H1 (cell line): ENCODE measurements around the gene CDC37. TPM values are rescaled to one million over a fixed set of nuclear protein-coding genes. Genes with fewer than 3 reads are reported as not detected.

Source experiments
- CTCF ChIA-PET: fragments of 300-600 bp; sonication (Branson Sonifier 250); formaldehyde crosslinking; loops from one replicate; lab custom pipeline; 2021; ENCODE audit not compliant: partially characterized antibody; lab: Charles Lee
- POLR2A ChIA-PET: fragments of 300-600 bp; sonication (Branson Sonifier 250); formaldehyde crosslinking; loops from one replicate; lab custom pipeline; 2021; ENCODE audit warnings: inconsistent platforms; ENCODE audit not compliant: partially characterized antibody; lab: Charles Lee
- DNase-seq, 2 experiments: peaks; one replicate each; pipeline versions ENCODE4 v3.0.0 to v3.0.0-alpha.2; 2010 to 2022; ENCODE audit warnings: low spot score in 2 of 2, low read depth in 1 of 2, mixed read lengths in 1 of 2
- FAIRE-seq: peaks from 2 replicates; lab custom pipeline; 2011; peaks lifted over from hg19 to GRCh38; lab: Jason Lieb, UNC
- H2AFZ ChIP-seq: 2 replicates; pipeline ENCODE4 v1.8.1; 2012; ENCODE audit warnings: low read length, inconsistent platforms
- H2AK5ac ChIP-seq: 2 replicates; pipeline ENCODE4 v1.6.1; 2013; ENCODE audit warnings: low read depth, low read length
- H2BK120ac ChIP-seq: replicated peaks from 2 replicates; pipeline ENCODE3; 2013; ENCODE audit warnings: low read depth, low read length, inconsistent platforms
- H2BK12ac ChIP-seq: 2 replicates; pipeline ENCODE4 v1.6.1; 2013; ENCODE audit warnings: low read depth, low read length
- H2BK15ac ChIP-seq: 2 replicates; pipeline ENCODE4 v1.6.1; 2013; ENCODE audit warnings: low read length
- H2BK20ac ChIP-seq: 2 replicates; pipeline ENCODE4 v1.6.1; 2013; ENCODE audit warnings: low read length
- H2BK5ac ChIP-seq: 2 replicates; pipeline ENCODE4 v1.6.1; 2013; ENCODE audit warnings: low read depth, low read length
- H3K14ac ChIP-seq: 2 replicates; pipeline ENCODE4 v1.6.1; 2013; ENCODE audit warnings: inconsistent platforms; ENCODE audit not compliant: insufficient read length
- H3K18ac ChIP-seq: 2 replicates; pipeline ENCODE4 v1.6.1; 2013; ENCODE audit warnings: low read length; ENCODE audit errors: extremely low read depth
- H3K23ac ChIP-seq: 2 replicates; pipeline ENCODE4 v1.6.1; 2013; ENCODE audit warnings: inconsistent platforms; ENCODE audit not compliant: insufficient read length
- H3K23me2 ChIP-seq: 2 replicates; pipeline ENCODE4 v1.6.1; 2013; ENCODE audit warnings: low read depth, low read length
- H3K27ac ChIP-seq: 2 replicates; pipeline ENCODE4 v1.6.1; 2011; ENCODE audit warnings: low read depth, low read length, inconsistent platforms
- H3K27me3 ChIP-seq, 4 experiments: replicated peaks in 1 of 4; 1 replicate in 1 of 4; 2 replicates in 3 of 4; pipeline versions ENCODE4 v1.6.1 to v1.8.1; 2011 to 2013; ENCODE audit warnings: low read length in 3 of 4, mild to moderate bottlenecking in 3 of 4, inconsistent platforms in 2 of 4, mixed read lengths in 2 of 4, moderate library complexity in 1 of 4; ENCODE audit not compliant: control insufficient read depth in 3 of 4, insufficient read depth in 3 of 4; ENCODE audit errors: extremely low read depth in 1 of 4
- H3K36me3 ChIP-seq, 4 experiments: 2 replicates each; pipeline versions ENCODE4 v1.6.1 to v1.8.1; 2011 to 2013; ENCODE audit warnings: mild to moderate bottlenecking in 4 of 4, low read length in 3 of 4, moderate library complexity in 2 of 4, control low read depth in 1 of 4, inconsistent platforms in 1 of 4; ENCODE audit not compliant: insufficient read depth in 4 of 4, control insufficient read depth in 2 of 4
- H3K4ac ChIP-seq: replicated peaks from 2 replicates; pipeline ENCODE3; 2013; ENCODE audit warnings: low read length, low read depth, mixed read lengths, inconsistent platforms; ENCODE audit not compliant: insufficient read length
- H3K4me1 ChIP-seq, 4 experiments: replicated peaks in 1 of 4; 1 replicate in 1 of 4; 2 replicates in 3 of 4; pipeline versions ENCODE4 v1.6.1 to v1.8.1; 2011 to 2013; ENCODE audit warnings: low read length in 3 of 4, inconsistent platforms in 2 of 4, mixed read lengths in 1 of 4; ENCODE audit not compliant: insufficient read depth in 4 of 4, control insufficient read depth in 3 of 4
- H3K4me2 ChIP-seq, 2 experiments: 2 replicates each; pipeline versions ENCODE4 v1.6.1 to v1.8.1; 2011 to 2013; ENCODE audit warnings: low read depth in 2 of 2, low read length in 2 of 2, control low read depth in 1 of 2, inconsistent platforms in 1 of 2, mild to moderate bottlenecking in 1 of 2; ENCODE audit not compliant: insufficient read depth in 1 of 2
- H3K4me3 ChIP-seq, 4 experiments: fragments of 200-600, 300-600 bp in 1 of 4; sonication (generic), shearing (Covaris generic), sonication (Bioruptor Twin) in 1 of 4; 2 replicates each; pipeline versions ENCODE4 v1.5.1 to v1.8.1; 2011 to 2016; ENCODE audit warnings: low read length in 4 of 4, low read depth in 3 of 4, control low read depth in 2 of 4, inconsistent platforms in 2 of 4, mild to moderate bottlenecking in 2 of 4, mixed read lengths in 1 of 4, moderate library complexity in 1 of 4; ENCODE audit not compliant: insufficient read depth in 2 of 4; ENCODE audit errors: extremely low read depth in 1 of 4
- H3K56ac ChIP-seq: replicated peaks from 2 replicates; pipeline ENCODE3; 2013; ENCODE audit warnings: low read depth, mild to moderate bottlenecking, mixed read lengths, low read length, inconsistent platforms; ENCODE audit not compliant: insufficient read length
- H3K79me1 ChIP-seq: 2 replicates; pipeline ENCODE4 v1.6.1; 2013; ENCODE audit warnings: low read depth, low read length, control low read depth
- H3K79me2 ChIP-seq, 2 experiments: 2 replicates each; pipeline versions ENCODE4 v1.6.1 to v1.8.1; 2012 to 2013; ENCODE audit warnings: low read length in 2 of 2, mild to moderate bottlenecking in 2 of 2, inconsistent platforms in 1 of 2; ENCODE audit not compliant: insufficient read depth in 2 of 2, control insufficient read depth in 1 of 2
- H3K9ac ChIP-seq, 4 experiments: replicated peaks in 1 of 4; 1 replicate in 1 of 4; 2 replicates in 3 of 4; pipeline versions ENCODE4 v1.6.1 to v1.8.1; 2011 to 2013; ENCODE audit warnings: low read depth in 3 of 4, low read length in 3 of 4, control low read depth in 2 of 4, mild to moderate bottlenecking in 2 of 4, moderate library complexity in 2 of 4, inconsistent platforms in 1 of 4; ENCODE audit errors: extremely low read depth in 1 of 4
- H3K9me3 ChIP-seq, 2 experiments: 2 replicates each; pipeline versions ENCODE4 v1.6.1 to v1.8.1; 2012 to 2013; ENCODE audit warnings: mild to moderate bottlenecking in 2 of 2, moderate library complexity in 2 of 2, control low read depth in 1 of 2, inconsistent platforms in 1 of 2, low read depth in 1 of 2, low read length in 1 of 2, mixed read lengths in 1 of 2; ENCODE audit not compliant: insufficient read depth in 2 of 2
- H4K20me1 ChIP-seq, 2 experiments: replicated peaks in 1 of 2; 2 replicates each; pipeline versions ENCODE3 to v1.8.1; 2011 to 2013; ENCODE audit warnings: inconsistent platforms in 2 of 2, low read length in 2 of 2, mild to moderate bottlenecking in 1 of 2; ENCODE audit not compliant: insufficient read depth in 2 of 2, control insufficient read depth in 1 of 2
- H4K5ac ChIP-seq: 2 replicates; pipeline ENCODE4 v1.6.1; 2013; ENCODE audit warnings: low read length, low read depth, mixed read lengths, inconsistent platforms; ENCODE audit not compliant: insufficient read length
- H4K8ac ChIP-seq: 2 replicates; pipeline ENCODE4 v1.8.0; 2013; ENCODE audit warnings: mild to moderate bottlenecking, moderate library complexity, low read length, inconsistent platforms; ENCODE audit not compliant: insufficient read depth; ENCODE audit errors: extremely low read depth
- H4K91ac ChIP-seq: replicated peaks from 2 replicates; pipeline ENCODE3; 2013; ENCODE audit warnings: low read length, mixed read lengths, inconsistent platforms; ENCODE audit not compliant: insufficient read length
- YY1 ChIP-seq: IDR thresholded peaks from 2 replicates; pipeline ENCODE4 v1.6.1; 2011; ENCODE audit warnings: low read depth, mild to moderate bottlenecking, low read length
- WGBS, 2 experiments: shearing (Covaris generic) in 1 of 2; methylation state at CpG; one replicate each; pipeline versions ENCODE4 v1.1.6 to v1.1.7; 2013 to 2015; ENCODE audit warnings: low lambda C conversion rate in 2 of 2, mixed read lengths in 2 of 2, inconsistent platforms in 1 of 2, low coverage in 1 of 2, missing lambda C conversion rate in 1 of 2; ENCODE audit not compliant: insufficient replicate concordance in 2 of 2, insufficient coverage in 1 of 2, insufficient read length in 1 of 2; ENCODE audit errors: extremely low coverage in 1 of 2, missing lambda C conversion rate in 1 of 2; 5-methylcytosine and 5-hydroxymethylcytosine counted together
- polyA plus RNA-seq, 7 experiments: library from polyadenylated mRNA; depleted of rRNA in 3 of 7; stranded (reverse) in 5 of 7; unstranded in 2 of 7; fragments of >200 nt in 5 of 7; fragments of 200-250 nt in 2 of 7; gene quantifications; 1 replicate in 5 of 7; 2 replicates in 1 of 7; 4 replicates in 1 of 7; pipeline versions ENCODE4 v1.2.1 to v1.2.3, GENCODE V29; 2011 to 2013; ENCODE audit warnings: missing spikeins in 2 of 7, mixed read lengths in 2 of 7
- total RNA-seq: library from RNA; stranded (reverse); fragmentation: NEBNext Ultra II Directional; extraction: Animal tissue kit (Norgen Biotek cat#: 25700); gene quantifications from 2 replicates; pipeline ENCODE4 v1.2.1, GENCODE V29; 2021

Gene CDC37
- total and polyA plus RNA-seq, 2 of the 8 experiments (the other 6 are each of a cell fraction or from before 2014, with no cell fraction given), result 162 to 181 TPM

- CTCF ChIA-PET, result interaction anchor here (0.7 to 1.4 kb wide), 4 partner anchors 12 to 123 kb away, joined by 3 to 4 read pairs (median 3); no protein-coding TSS in a partner anchor
- no peaks in the 10 kb centered on the region for H3K9me3 ChIP-seq
- 98% methylated on average over 10 of the region's 24 CpGs; no CpG with 5 or more reads in 1 of the 2 experiments for WGBS, 2 experiments
Measured at GRCh38 chr19:10395917-10396316, 7.4 kb downstream of the CDC37 start.

More at GRCh38 chr19:10395917-10396316, 7.4 kb downstream of the CDC37 start:
- Histone ChIP-seq H3K4ac (no peak overlapping the region), H3K36me3 (peaks cover 0 to 44% (median 21%) of the 10 kb centered on the region in 4 experiments; a peak in 7 of 8 replicates), H3K4me3 (no peak overlapping the region), H2BK120ac (no peak overlapping the region), H4K8ac (no peak overlapping the region), H3K18ac (no peak overlapping the region), H3K9ac (no peak overlapping the region), H3K79me2 (peaks cover 3 to 35% of the 10 kb centered on the region in 2 experiments; a peak in 3 of 4 replicates), H2BK20ac (no peak overlapping the region), H2BK12ac (no peak overlapping the region), H3K23ac (no peak overlapping the region), H2BK5ac (no peak overlapping the region), H2AK5ac (no peak overlapping the region), H3K79me1 (peaks cover 5% of the 10 kb centered on the region), H4K20me1 (peaks cover 11 to 29% of the 10 kb centered on the region in 2 experiments), H4K5ac (no peak overlapping the region), H3K4me2 (no peak overlapping the region), H3K27ac (no peak overlapping the region), H3K23me2 (no peaks in the 10 kb centered on the region), H2AFZ (no peak overlapping the region), H4K91ac (no peak overlapping the region), H3K56ac (no peak overlapping the region), H3K14ac (no peak overlapping the region), H3K4me1 (no peaks in the 10 kb centered on the region), H3K27me3 (no peaks in the 10 kb centered on the region), H2BK15ac (no peak overlapping the region)
- no peak for DNase-seq
- POLR2A ChIA-PET, result interaction anchor here (0.6 to 0.8 kb wide), 2 partner anchors 10 to 135 kb away, joined by 3 read pairs; no protein-coding TSS in a partner anchor
- FAIRE-seq, result no peak
- no peak for TF ChIP-seq YY1
